ENCODE data around the gene UBXN6. TPM values are rescaled to one million over a fixed set of nuclear protein-coding genes. Genes with fewer than 3 reads are reported as not detected.
A peak's percentile ranks its signal among the peaks of the same experiment; 100 is the strongest.

Gene UBXN6
- total RNA-seq, 1 donor from 2014 or later = 96.8 TPM

DNA sequence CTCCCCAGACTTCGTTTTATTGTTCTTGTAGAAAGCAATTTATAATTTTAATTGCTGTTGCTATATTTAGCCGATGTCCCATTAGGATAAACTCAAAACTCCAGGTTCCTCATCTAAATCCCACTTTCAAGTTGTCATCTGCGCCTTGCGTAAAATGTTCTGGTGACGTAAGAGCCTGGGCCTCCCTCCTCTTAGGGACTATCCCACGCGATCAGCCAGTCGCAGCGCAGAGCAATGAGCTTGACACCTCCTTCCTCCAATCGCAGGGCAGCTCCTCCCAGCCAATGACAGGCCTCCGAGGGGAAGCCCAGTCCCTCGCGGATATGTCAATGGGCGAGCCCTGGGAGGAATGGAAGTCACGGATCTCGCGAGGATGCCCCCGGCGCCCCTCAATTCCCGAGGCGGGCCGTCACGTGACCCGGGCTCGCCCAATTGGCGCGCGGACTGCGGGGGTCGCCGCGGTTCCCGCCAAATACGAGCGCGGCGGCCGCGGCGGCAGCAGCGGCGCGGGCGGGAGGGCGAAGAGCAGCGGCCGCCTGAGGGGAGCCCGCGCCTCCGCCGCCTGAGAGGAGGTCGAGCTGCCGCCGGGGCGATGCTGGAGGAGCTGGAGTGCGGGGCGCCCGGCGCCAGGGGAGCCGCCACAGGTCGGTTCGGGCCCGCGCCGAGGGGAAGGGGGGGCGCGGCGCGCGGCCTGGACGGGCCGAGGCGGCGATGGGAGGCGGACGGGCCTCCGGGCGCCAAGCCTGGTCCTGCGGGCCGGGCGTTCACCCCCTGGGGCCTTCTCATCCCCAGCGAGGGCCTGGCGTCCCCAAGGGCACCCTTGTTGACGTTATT, 55.2 kb downstream of the UBXN6 start, which contains the start of gene CHAF1A:
Gene CHAF1A, plus strand, starts transcription at position 470 of the 834 bp plus-strand sequence. Its CDS starts 123 bp downstream, at position 593.
- Mint-ChIP-seq H3K36me3 (ENCODE audit: unreplicated experiment) (no peaks in the 10 kb centered on the region), H3K4me1 (ENCODE audit: unreplicated experiment) (peaks cover 46% of the 10 kb centered on the region), H3K27ac (ENCODE audit: unreplicated experiment) (peak within 1 kb of the TSS; percentile 97), H3K4me3 (ENCODE audit: unreplicated experiment) (peak within 1 kb of the TSS; percentile 84), H3K9me3 (ENCODE audit: unreplicated experiment) (no peaks in the 10 kb centered on the region), H3K27me3 (ENCODE audit: unreplicated experiment) (no peaks in the 10 kb centered on the region)
- DNase-seq (ENCODE audit: extremely low spot score, unreplicated experiment) = peak; percentile 100
- TF ChIP-seq CTCF (IDR thresholded peaks at IDR 0.05) = no peak

GRCh38 chr19:4401769-4402170, 55.8 kb downstream of the UBXN6 start:
- Mint-ChIP-seq H3K27ac (ENCODE audit: unreplicated experiment) (peak overlapping the region; percentile 97), H3K4me3 (ENCODE audit: unreplicated experiment) (peak overlapping the region; percentile 84), H3K4me1 (ENCODE audit: unreplicated experiment) (peaks cover 51% of the 10 kb centered on the region), H3K9me3 (ENCODE audit: unreplicated experiment) (no peaks in the 10 kb centered on the region), H3K27me3 (ENCODE audit: unreplicated experiment) (no peaks in the 10 kb centered on the region), H3K36me3 (ENCODE audit: unreplicated experiment) (peaks cover 2% of the 10 kb centered on the region)
- no peak for DNase-seq (ENCODE audit: extremely low spot score, unreplicated experiment)
- TF ChIP-seq CTCF (IDR thresholded peaks at IDR 0.05) = no peak

DNA sequence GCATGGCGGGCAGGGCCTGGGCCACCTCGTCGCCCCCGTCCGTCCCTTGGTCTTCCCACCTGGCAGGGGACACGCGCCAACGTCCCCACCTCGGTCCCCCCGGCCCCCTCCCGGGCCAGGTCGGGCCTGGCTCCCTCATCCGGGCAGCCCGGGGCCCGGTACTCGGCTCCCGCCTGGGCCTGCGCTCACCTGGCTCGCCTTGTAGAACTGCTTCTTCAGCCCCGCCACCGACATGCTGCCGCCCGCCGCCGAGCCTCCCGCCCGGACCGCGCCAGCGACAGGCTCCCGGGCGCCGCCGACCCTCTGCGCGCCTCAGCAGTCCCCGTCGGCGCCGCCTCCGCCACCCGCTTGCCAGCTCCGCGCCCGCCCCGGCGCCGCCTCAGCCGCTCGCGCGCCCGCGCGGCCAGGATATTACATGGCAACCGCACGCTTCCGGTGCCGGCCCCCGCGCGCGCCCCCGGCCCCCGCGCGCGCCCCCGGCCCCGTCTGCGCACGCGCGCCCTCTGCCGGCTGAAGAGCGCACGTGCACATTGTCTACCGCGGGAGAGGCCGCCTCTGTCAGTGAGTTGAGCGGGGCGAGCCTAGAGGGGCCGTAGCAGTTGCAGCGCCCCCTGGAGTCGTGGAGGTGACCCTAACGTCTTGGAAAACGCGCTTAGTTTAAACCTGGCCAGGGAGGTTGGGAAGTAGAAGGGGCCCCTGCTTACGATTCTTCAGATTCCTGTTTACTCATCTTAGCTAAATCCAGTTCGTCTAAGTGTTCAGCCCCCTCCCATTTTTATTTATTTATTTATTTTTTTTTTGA, 57.3 kb downstream of the UBXN6 start, which contains the start of gene SH3GL1:
Gene SH3GL1, minus strand, starts transcription at position 413 of the 802 bp plus-strand sequence. Its CDS starts 179 bp downstream, at position 234.
- TF ChIP-seq CTCF (IDR thresholded peaks at IDR 0.05) = peak; percentile 87
- peaks cover 7% of the 10 kb centered on the region for H3K36me3 Mint-ChIP-seq (ENCODE audit: unreplicated experiment)
- H3K4me1 Mint-ChIP-seq (ENCODE audit: unreplicated experiment) = peaks cover 56% of the 10 kb centered on the region
- DNase-seq (ENCODE audit: extremely low spot score, unreplicated experiment) = peak; percentile 96
- H3K9me3 Mint-ChIP-seq (ENCODE audit: unreplicated experiment) = no peaks in the 10 kb centered on the region
- no peaks in the 10 kb centered on the region for H3K27me3 Mint-ChIP-seq (ENCODE audit: unreplicated experiment)
- H3K4me3 Mint-ChIP-seq (ENCODE audit: unreplicated experiment) = peak within 1 kb of the TSS; percentile 84
- peak within 1 kb of the TSS; percentile 97 for H3K27ac Mint-ChIP-seq (ENCODE audit: unreplicated experiment)

GRCh38 chr19:4399812-4400134, 57.8 kb downstream of the UBXN6 start:
- H3K4me3 Mint-ChIP-seq (ENCODE audit: unreplicated experiment) = peak overlapping the region; percentile 81
- no peaks in the 10 kb centered on the region for H3K9me3 Mint-ChIP-seq (ENCODE audit: unreplicated experiment)
- H3K36me3 Mint-ChIP-seq (ENCODE audit: unreplicated experiment) = peaks cover 10% of the 10 kb centered on the region
- peaks cover 54% of the 10 kb centered on the region for H3K4me1 Mint-ChIP-seq (ENCODE audit: unreplicated experiment)
- no peak for DNase-seq (ENCODE audit: extremely low spot score, unreplicated experiment)
- TF ChIP-seq CTCF (IDR thresholded peaks at IDR 0.05) = no peak
- no peaks in the 10 kb centered on the region for H3K27me3 Mint-ChIP-seq (ENCODE audit: unreplicated experiment)
- peak overlapping the region; percentile 85 for H3K27ac Mint-ChIP-seq (ENCODE audit: unreplicated experiment)

All from osteocyte (in vitro differentiated cells).